CMK (cell line): ENCODE measurements around the gene NMB.
"Not testable (repeated sequence)": the region's sequence is repeated elsewhere in the genome, so short reads cannot be mapped to it uniquely, and the experiment has no call there.

Source experiments
- DNase-seq: peaks from one replicate; pipeline ENCODE4 v3.0.0-alpha.2; 2010; ENCODE audit warnings: low read depth

Gene NMB, protein sequence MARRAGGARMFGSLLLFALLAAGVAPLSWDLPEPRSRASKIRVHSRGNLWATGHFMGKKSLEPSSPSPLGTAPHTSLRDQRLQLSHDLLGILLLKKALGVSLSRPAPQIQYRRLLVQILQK

DNA sequence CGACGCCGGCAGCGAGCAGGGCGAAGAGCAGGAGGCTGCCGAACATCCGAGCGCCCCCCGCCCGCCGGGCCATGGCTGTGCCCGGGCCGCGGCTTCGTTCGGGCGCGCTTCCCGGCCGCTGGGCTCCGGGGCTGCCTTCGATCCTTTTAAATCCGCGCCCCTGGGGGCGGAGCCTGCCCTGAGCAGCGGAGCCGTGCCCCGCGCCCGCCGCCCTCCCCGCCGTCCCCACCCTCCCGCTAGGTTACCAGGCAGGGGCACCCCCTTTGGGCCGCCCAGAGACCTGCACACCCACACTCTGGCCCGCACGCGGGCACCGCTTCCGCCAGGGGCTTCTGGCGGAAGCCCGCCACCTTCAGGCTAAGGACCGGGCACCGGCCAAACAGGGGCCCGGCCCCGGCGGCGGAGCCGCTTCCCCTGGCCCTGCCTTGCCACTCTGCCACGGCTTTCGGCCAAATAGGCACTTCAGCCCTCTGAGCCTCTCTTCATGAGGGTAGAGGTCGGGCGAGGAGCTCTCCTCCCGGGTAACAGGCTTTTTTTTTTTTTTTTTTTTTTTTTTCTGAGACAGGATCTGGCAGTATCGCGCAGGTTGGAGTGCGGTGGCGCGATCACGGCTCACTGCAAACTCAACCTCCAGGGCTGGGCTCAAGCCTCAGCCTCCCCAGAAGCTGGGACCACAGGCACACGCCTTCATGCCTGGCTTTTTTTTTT is at the start of gene NMB:
NMB (minus strand) TSS at position 120 of the 708 bp plus-strand sequence; CDS start at position 73, 47 bp downstream.
- peak; percentile 74 for DNase-seq

DNA sequence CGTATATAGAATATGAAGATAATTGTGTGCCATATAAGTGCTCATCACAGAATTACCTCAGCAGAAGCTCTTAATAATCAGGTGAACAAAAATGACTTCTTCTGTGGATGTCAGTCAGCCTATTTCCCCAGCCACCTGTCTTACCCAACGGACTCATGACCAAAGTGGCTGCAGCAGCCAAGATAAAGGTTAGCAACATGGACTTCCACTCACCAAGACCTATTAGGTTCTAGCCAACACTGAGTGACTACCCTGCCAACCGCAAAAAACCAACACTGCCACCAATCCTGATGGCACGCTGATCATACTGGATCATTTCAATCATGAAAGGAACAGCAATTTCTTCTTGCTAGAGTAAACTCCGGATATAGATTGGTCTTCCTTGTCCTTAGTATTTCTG is 45.8 kb upstream of the NMB start:
- DNase-seq: no peak

DNA sequence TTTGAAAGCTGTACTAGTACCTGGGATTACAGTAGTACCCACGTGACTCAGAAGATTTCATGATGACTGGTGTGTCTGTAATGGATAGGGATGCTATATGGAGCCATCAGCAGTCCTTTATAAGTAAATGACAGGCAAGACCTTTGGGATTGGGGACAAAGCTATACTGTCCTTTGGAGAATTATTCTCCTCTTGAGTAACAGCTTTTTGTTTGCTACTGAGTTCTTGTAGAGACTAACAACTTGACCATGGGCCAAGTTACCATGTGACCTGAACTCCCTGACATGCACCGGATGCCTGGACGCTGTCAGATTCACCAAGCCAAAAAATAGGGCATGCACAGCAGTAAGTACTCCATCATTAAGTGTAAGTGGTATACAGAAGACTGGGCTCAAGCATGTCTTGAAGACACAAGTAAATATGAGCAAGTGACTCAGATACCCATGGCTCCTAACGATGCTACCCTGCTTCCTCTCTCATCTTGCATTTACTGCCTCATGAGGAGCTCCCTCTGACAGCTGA is 45.0 kb upstream of the NMB start:
- DNase-seq: no peak

DNA sequence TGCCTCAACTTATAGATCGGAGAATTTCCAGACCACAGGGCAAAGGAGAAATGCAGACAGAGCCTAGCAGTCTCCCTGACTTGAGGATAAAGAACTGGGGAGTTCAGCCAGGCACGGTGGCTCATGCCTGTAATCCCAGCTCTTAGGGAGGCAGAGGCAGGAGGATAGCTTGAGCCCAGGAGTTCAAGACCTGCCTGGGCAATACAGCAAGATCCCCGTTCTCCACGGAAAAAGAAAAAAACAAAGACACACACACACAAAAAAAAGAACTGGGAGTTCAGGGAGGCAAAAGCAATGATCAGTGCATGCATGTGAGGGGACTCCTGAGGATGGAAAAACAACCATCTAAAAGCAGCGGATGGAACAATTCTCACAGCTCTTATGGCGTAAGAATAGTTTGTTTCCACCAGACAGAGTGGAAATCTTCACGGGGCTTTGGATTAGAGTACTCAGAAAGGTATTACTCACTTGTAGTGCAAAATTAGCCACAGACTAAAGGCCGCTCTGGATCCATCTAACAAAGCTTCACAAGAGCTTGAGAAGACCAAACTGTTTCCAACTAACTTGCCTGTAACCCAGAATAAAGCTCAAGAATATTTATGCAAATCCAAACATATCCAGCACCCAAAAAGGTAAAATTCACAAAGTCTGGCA is 41.7 kb upstream of the NMB start:
- no peak for DNase-seq

DNA sequence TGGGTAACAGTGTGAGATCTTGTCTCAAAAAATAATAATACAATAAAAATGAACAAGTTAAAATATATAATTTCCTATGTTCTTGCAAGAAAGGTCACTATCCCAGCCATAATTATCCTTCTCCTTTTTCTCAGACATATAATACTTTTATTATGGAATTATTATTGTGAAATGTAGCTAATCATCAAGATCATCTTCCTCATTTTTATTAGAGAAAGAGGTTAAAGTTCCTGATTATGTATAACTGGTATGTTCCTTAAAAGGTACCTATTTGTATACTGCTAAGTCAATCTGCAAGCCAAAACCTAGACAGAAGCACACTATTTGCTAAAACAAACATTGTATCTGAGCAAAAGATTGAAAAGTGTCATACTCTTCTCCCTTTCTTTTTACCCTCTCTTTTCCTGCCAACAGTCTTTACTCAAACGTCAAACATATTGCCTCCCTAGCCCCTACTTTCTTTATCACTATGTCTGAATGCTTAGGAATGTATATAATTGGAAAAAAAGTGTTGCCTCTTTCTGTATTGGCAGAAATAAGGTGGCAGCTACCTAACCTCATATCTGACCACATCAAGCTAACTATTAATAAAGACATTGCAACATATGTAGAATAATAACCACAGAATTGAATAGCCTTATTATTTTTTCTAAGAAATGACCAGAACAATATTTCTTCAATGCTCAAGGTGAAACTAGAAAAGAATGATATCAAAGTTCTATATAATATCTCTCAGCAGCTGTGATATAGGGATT is 39.4 kb upstream of the NMB start:
- no peak for DNase-seq

DNA sequence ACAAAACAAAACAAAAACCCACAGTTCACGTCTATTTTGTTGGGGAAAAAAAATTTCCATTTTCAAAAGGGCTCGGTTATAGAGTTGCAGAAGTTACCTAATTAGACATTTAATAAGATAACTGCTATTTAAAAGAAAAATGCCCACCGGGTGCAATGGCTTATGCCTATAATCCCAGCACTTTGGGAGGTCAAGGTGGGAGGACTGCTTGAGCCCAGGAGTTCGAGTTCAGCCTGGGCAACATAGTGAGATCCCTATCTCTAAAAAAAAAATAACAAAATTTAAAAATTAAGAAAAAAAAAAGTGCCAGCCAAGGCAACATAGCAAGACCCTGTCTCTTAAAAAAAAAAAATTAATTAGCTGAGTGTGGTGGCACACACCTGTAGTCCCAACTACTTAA is 38.8 kb upstream of the NMB start:
- no peak for DNase-seq

DNA sequence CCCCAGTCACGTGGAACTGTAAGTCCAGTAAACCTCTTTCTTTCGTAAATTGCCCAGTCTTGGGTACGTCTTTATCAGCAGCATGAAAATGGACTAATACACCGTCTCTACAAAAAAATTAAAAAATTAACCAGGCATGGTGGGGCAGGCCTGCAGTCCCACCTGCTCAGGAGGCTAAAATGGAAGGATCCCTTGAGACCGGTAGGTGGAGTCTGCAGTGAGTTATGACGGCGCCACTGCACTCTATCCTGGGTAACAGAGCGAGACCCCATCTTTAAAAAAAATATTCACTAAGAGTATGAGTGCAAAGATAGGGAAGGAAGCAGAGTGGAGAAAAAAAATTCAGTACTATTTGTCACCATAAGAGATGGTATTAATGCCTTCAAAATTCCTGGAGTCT is 32.3 kb upstream of the NMB start:
- no peak for DNase-seq

DNA sequence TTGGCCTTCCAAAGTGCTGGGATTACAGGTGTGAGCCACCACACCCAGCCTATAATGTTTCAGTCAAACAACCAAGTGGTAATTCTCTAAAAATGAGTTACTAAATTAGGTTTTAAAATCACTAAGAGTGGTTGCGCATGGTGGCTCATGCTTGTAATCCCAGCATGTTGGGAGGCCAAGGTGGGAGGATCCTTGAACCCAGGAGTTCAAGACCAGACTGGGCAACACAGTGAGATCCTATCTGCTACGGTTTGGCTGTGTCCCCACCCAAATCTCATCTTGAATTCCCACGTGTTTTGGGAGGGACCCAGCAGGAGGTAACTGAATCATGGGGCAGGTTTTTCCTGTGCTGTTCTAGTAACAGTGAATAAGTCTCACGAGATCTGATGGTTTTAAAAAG is 31.9 kb upstream of the NMB start:
- DNase-seq: no peak

DNA sequence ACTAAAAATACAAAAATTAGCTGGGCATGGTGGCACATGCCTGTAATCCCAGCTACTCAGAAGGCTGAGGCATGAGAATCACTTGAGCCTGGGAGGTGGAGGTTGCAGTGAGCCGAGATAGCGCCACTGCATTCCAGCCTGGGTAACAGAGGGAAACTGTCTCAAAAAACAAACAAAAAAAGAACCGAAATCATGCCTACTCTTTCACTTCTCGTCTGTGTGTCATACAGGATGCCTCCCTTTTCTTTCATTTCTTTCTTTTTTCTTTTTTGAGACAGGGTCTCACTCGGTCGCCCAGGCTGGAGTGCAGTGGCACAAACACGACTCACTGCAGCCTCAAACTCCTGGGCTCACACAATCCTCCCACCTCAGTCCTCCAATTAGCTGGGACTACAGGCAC is 28.4 kb upstream of the NMB start:
- not testable (repeated sequence) for DNase-seq

DNA sequence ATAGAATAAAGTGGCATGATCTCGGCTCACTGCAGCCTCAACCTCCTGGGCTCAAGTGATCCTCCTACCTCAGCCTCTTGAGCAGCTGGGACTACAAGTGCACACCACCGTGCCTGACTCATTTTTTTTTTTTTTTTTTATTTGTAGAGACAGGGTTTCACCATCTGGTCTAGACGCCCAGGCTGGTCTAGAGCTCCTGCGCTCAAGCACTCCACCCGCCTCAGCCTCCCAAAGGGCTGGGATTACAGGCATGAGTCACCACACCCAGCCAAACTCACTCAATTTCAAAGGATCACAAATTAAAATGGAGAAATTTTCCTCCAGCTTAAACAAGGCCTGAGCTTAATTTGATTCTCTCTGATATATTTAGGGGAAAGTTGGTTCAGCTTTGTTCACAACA is 27.3 kb upstream of the NMB start:
- no peak for DNase-seq

DNA sequence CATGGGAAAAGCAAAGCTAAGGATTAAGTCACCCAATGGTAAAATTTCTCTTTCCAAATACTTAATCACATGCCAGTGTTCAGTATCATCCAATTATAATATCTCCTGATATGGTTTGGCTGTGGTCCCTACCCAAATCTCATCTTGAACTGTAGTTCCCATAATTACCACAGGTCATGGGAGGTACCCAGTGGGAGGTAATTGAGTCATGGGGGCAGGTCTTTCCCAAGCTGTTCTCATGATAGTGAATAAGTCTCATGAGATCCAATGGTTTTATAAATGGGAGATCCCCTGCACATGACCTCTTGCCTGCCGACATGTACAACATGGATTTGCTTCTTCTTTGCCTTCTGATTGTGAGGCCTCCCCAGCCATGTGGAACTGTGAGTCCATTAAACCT is 26.1 kb upstream of the NMB start:
- DNase-seq: no peak

DNA sequence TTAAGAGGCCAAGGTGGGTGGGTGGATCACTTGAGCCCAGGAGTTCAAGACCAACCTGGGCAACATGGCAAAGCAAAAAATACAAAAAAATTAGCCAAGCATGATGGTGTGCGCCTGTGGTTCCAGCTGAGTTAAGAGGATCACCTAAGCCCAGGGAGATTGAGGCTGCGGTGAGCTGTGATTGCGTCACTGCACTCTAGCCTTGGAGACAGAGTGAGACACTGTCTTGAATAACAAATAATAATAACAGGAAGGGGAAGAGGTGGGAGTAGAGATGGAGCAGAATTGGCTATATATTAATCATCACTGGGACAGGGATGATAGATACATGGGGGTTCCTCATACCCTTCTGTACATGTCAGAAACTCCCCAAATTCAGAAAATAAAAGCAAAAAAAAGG is 23.8 kb upstream of the NMB start:
- DNase-seq: no peak

DNA sequence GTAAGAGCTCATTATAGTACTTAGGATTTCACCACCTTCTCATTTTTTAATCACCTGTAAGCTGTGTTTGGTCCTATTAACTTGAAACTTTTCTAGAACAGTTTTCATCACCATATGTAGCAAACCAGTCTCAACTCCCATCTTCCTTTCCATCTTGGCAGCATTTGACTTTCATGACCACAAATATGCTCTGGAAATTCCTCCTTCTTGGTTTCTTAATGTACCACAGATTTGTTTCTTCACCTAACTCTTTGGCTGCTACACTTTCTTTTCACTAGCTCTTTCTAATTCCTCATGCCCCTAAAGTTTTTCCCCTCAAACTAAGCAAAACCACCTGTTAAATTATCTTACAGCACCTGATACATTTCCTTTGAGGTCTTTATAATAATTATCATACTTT is 13.2 kb upstream of the NMB start:
- DNase-seq: no peak

DNA sequence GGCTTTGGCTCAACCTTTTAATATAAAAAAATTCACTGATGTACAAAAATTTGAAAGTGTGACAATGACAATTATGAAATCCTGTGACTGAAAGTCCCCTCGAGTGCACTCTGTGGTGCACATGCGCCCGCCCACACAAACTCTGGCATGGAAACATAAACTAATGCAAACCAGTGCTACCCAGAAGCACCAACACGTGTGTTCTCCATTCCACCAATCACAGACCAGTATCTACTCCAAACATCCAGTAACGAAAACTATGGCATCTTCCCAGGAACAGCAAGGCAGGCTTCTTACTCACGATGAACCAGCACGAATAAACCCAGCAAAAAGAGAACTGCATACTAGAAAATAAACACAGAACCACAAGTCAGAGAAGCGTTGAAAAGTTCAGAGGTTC is 11.7 kb upstream of the NMB start:
- DNase-seq: no peak

DNA sequence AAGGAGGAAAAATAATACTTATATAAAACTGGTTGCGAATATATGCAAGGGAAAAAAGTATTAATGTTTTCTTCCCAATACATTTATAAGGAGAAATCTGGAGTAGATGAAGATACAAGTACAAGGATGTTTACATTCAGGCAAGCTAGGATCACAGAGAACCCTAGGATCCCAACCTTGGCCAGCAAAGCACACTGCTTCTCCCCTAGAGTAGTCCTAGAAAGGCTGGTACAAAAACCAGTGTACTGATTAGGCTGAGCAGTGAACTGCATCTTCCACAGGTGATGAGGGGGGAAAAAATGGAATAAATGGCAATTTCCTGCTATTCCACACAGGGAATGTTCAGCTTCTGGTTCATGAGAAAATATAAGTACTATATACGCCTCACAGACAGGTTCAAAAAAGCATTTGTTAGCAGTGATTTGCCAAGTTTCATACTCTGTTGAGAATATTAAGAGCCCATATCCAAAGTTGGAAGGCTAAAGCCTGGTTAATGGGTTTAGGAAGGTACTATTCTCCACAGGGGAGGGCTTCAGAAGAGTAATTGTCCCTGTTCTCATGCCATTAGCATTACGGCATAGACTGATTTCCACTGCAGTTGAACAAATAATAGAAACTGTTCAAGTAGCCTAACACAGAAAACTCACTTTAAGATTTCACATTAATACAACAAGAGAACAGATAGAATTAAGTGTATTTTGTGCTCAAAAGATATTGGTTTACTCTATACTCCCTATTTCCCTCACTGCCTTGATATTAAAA is 10.4 kb upstream of the NMB start:
- DNase-seq: no peak

DNA sequence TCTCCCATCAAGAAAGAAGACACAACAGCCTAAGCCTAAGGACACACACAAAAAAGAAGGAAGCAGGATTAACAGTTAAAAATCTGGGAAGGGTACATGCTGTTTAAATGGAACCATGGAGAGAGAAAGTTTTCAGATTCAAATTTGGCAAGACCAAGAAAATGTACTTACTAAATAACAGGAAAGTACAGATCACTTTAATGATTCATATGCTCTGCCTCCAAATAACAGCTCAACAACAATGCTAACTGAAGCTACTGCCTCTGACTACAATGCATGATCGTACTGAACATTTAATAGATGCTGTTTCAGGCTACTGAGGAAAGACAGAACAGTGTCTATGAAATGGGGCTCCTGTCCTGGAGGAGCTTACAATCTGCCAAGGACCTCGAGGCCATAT is 8.4 kb upstream of the NMB start:
- DNase-seq: no peak

DNA sequence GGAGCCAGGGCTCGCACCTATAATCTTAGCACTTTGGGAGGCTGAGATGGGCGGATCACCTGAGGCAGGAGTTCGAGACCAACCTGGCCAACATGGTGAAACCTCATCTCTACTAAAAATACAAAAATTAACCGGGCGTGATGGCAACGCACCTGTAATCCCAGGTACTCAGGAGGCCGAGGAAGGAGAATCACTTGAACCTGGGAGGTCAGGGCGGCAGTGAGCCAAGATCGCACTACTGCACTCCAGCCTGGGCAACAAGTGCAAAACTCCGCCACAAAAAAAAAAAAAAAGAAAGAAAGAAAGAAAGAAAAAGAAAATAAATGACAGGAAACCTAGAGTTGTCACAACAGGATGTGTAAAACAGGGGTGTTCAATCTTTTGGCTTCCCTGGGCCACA is 3.0 kb upstream of the NMB start:
- no peak for DNase-seq

DNA sequence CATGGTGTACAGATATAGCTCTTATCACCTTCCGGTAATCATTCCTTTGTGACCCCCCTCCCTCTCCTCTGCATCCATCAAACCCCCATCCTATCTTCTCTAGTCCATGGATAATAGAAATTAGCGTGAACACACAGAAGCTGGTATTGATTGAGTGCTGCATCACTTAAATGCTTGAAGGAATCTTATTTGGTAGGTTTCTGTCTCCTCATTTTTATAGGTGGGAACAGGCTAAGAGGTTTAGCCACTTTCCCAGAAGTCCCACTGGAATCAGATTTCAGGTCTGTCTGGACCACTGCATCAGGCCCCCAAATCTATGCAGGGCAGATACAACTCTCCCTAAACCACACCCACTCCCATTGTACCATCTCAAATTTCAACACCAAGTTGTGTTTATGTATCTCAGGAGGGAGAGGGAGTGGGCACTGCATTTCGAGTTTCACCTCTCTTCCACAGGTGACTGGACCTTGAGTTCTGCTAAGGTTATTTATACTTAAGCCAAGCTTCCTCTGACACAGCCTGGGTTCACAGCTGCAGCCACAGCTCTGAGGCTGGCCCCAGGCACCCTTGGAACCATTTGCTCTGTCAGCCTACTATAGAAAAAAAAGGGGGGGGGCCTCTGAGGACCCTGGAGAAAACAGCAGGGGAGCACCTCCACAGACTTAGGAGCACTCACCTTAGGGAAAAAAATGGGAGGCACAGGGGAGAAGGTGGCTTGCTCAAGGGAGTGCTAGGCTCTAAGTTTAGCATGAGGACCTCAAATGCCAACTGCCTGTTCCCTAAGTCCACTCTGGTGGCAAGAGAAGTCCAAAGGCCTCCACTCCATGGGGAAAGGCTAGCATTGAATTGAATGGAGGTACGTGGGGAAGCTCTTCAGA is 2.1 kb upstream of the NMB start:
- no peak for DNase-seq

DNA sequence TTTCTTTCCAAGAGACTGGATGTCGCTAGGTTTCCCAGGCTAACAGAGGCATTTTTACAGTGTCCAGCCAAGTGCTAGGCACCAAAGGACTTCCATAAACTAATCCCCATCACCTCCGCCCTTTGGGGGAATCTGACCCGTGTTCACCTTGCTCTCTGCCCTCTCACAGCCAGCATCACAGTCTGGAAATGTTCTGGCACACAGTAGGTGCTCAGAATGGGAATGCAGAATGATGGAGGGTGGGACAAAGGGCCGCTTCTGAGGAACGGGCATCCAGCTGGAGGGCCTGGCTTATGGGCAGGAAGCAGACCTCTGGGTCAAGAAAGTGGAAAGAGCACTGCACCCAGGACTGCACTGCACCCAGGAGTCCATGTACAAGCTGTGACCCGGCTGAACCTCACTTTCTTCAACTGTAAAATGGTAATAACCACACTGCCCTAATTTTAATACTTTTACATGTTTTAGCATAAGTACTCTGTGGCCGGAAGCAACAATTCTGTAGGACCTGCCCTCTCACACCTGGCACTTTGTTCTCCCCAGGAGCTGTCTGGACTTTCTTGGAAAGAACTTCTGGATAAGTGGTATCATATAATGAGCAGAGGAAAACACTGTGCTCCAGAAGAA is 901 bp upstream of the NMB start:
- no peak for DNase-seq

DNA sequence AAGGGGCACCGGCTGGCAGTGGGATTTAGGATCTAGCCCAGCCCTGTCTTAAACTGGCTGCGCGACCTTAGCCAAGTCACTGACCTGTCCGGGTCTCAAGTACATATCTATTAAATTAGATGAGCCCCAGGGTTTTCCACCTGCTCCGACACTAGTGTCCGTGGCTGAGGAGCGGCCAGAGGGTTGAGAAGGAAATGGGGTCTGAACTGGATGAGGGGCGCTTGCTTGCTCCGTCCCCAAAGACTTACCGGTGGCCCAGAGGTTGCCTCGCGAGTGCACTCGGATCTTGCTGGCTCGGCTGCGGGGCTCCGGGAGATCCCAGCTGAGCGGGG is 285 bp downstream of the NMB start:
- DNase-seq: no peak

DNA sequence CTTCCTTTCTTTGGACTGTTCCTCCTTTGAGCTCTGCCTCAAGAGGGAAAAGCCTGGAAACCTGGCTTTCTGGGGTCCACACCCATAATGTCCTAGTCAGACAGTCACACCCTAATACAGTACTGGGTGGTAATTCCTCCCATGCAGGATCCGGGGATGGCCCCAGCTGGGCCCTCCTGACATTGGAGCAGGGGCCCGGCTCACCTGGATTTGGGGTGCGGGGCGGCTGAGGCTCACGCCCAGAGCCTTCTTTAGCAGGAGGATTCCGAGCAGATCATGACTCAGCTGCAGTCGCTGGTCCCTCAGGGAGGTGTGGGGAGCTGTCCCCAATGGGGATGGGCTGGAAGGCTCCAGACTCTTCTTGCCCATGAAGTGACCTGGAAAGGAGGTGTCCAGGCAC is 1.0 kb downstream of the NMB start:
- DNase-seq: no peak
